Limb (tissue), 2 donors: ENCODE data around the gene THAP10.
A peak's percentile ranks its signal among the peaks of the same experiment; 100 is the strongest.

Experiments used
- DNase-seq, 2 donors: peaks; one replicate each; pipeline ENCODE4 v3.0.0-alpha.2; 2016; ENCODE audit errors: extremely low spot score in 2 of 2

The THAP10 gene

DNA sequence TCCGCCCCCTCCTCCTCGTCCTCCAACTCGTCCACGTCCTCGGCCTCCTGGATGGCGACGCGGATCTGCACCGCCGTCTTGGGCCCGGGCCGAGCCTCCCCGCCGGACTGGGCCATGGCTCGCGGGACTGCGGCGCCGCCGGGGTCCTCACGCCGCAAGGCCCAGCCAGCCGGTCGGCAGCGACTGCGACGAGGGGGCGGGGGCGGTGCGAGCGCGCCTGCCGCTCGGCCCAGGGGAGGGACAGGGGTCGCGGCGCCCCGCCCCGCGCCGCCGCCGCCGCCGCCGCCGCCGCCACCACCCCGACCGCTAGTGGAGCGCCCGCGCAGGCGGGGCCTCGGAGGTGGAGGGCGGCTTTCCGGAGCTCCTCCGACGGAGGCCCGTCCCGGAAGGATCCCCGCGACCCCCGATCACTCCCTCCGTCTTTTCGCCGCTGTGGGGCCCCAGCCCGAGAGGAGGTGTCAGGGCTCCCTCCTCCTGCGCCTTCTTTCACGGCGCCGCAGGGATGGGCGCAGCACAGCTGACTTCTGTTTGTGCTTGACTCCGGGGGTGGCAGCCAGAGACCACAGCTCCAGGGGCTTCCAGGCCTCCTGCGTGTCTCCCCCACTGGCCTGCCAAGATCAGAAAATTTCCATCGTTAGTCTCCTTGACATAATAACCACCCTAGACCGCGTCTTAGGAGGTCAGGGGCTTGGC lies 38.1 kb downstream of the THAP10 start, which contains the start of gene LARP6:
Gene LARP6, minus strand, starts transcription at position 185 of the 693 bp plus-strand sequence. Its CDS starts 69 bp downstream, at position 116.
- peak in 1 of 2 donors; percentile 83 for DNase-seq

GRCh38 chr15:70853318-70853972 lies 38.8 kb downstream of the THAP10 start:
- DNase-seq: peak in 1 of 2 donors; percentile 13

- DNase-seq: no peak
These were observed 39.5 kb downstream of the THAP10 start for GRCh38 chr15:70852501-70853317.

DNA sequence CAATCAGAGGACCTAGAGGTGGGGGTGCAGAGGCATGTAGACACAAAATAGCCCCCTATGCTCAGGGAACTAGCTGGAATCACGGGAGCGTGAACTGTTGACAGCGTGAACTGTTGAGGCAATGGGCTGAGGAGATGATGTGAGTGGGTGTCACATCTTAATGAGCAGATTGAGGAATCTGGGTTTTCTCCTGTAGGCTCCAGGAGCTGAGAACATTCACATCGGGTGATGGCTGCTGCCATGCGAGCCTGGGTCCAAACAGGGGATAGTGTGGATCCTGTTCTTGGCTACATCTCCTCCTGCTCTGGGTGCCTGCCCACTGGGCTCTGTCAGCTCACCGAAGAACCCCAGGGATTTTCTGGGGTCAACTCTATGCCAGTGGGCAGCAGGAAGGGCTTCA lies 40.3 kb downstream of the THAP10 start:
- DNase-seq: no peak

- DNase-seq: no peak
These were observed 46.5 kb downstream of the THAP10 start for GRCh38 chr15:70845602-70846360.

DNA sequence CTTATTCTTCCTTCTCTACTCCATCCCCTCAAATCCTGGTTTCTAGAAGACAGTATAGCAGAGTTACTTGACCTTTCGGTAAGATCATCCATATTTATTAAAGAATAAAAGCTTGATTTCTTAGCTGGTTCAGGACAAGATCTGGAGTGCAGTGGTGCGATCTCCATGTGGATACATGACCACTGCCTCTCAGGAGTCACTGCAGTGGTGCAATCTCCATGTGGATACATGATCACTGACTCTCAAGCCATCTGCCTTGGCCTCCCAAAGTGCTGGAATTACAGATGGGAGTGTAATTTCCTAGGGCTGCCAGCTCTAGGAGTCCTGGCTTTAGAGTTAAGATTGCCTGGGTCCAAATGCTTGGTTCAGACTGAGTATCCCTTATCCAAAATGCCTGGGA lies 54.8 kb downstream of the THAP10 start:
- DNase-seq: no peak

GRCh38 chr15:70835841-70836240 lies 56.4 kb downstream of the THAP10 start:
- DNase-seq: no peak

DNA sequence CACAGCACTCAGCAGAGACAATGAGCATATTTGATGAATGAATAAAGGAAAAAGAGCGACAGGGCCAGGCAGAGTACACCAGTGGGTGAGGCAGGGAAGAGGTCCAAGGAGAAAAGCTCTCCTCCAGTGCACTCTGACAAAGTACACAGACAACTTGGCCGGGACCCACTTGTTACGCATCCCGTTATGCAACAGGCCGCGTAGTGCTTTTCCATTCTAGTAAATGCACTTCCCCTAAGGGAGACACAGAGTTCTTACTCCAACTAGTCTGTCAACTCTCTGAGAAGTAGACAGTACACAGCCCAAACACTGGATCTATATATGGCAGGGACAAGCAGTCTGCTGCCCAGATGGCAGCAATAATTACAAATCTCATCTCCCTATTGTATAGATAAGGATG lies 56.8 kb downstream of the THAP10 start:
- no peak for DNase-seq

- DNase-seq: no peak
These were observed 57.2 kb downstream of the THAP10 start for GRCh38 chr15:70834999-70835398.

GRCh38 chr15:70833861-70834765 lies 58.1 kb downstream of the THAP10 start:
- DNase-seq: peak; percentile 61 to 63

GRCh38 chr15:70833422-70833821 lies 58.8 kb downstream of the THAP10 start:
- DNase-seq: no peak

- no peak for DNase-seq
These were observed 60.1 kb downstream of the THAP10 start for GRCh38 chr15:70832176-70832575.
